Measurements from ENCODE around the gene ETNK2.

- TF ChIP-seq POLR2A (IDR thresholded peaks at IDR 0.05; ENCODE audit: low read length) (no peak), GATA1 (IDR thresholded peaks at IDR 0.05; ENCODE audit: low read depth, low read length) (no peak)
These were observed 19.9 kb upstream of the ETNK2 start for GRCh38 chr1:204171751-204172178.

Measured in erythroblast (primary cell).